HepG2 (cell line): ENCODE data around the gene SFT2D1. TPM values are rescaled to one million over a fixed set of nuclear protein-coding genes. Genes with fewer than 3 reads are reported as not detected.

Experiments
- DRAP1 ChIP-seq: IDR thresholded peaks from 2 replicates; pipeline ENCODE4 v1.6.1; 2016; ENCODE audit warnings: missing genetic modification reagents, missing compliant biosample characterization
- FOXO1 ChIP-seq: sonication (generic); formaldehyde crosslinking; IDR thresholded peaks from 2 replicates; pipeline ENCODE4 v1.4.0; 2020; ENCODE audit warnings: missing genetic modification reagents
- MIER3 ChIP-seq: IDR thresholded peaks from 2 replicates; pipeline ENCODE4 v1.6.1; 2016; ENCODE audit warnings: missing compliant biosample characterization, borderline replicate concordance
- MYPOP ChIP-seq: sonication (generic); formaldehyde crosslinking; IDR thresholded peaks from 2 replicates; pipeline ENCODE4 v1.8.1; 2023; ENCODE audit warnings: mild to moderate bottlenecking, moderate library complexity, missing genetic modification reagents
- POLR2G ChIP-seq: fragments of 200-400 bp; formaldehyde crosslinking; IDR thresholded peaks from 2 replicates; pipeline ENCODE4 v1.6.1; 2018; ENCODE audit warnings: mild to moderate bottlenecking, low read depth, low read length, moderate library complexity
- RXRA ChIP-seq: sonication (generic); formaldehyde crosslinking; IDR thresholded peaks from 2 replicates; pipeline ENCODE4 v1.5.1; 2020; ENCODE audit warnings: missing genetic modification reagents
- TFDP2 ChIP-seq: sonication (generic); formaldehyde crosslinking; IDR thresholded peaks from 2 replicates; pipeline ENCODE4 v1.4.0; 2020; ENCODE audit warnings: missing genetic modification reagents
- TMF1 ChIP-seq: sonication (generic); formaldehyde crosslinking; IDR thresholded peaks from 2 replicates; pipeline ENCODE4 v1.8.1; 2022; ENCODE audit warnings: low read depth, missing genetic modification reagents
- ZFP91 ChIP-seq: sonication (generic); formaldehyde crosslinking; IDR thresholded peaks from 2 replicates; pipeline ENCODE4 v1.9.0; 2022; ENCODE audit warnings: missing genetic modification reagents, mild to moderate bottlenecking, borderline replicate concordance
- ZMYM3 ChIP-seq: sonication (generic); formaldehyde crosslinking; IDR thresholded peaks from 2 replicates; pipeline ENCODE4 v1.5.1; 2020; ENCODE audit warnings: mild to moderate bottlenecking, missing genetic modification reagents
- ZNF264 ChIP-seq: sonication (generic); formaldehyde crosslinking; IDR thresholded peaks from 2 replicates; pipeline ENCODE4 v1.4.0; 2020; ENCODE audit warnings: missing genetic modification reagents
- ZNF275 ChIP-seq: sonication (generic); formaldehyde crosslinking; IDR thresholded peaks from 2 replicates; pipeline ENCODE4 v1.8.0; 2022; ENCODE audit warnings: missing genetic modification reagents, mild to moderate bottlenecking, inconsistent platforms, borderline replicate concordance
- ZNF407 ChIP-seq: sonication (generic); formaldehyde crosslinking; IDR thresholded peaks from one replicate; pipeline ENCODE4 v1.5.1; 2020; ENCODE audit warnings: mild to moderate bottlenecking, missing genetic modification reagents; ENCODE audit errors: not compliant biosample characterization
- ZSCAN21 ChIP-seq: sonication (generic); formaldehyde crosslinking; IDR thresholded peaks from 2 replicates; pipeline ENCODE4 v1.8.0; 2022; ENCODE audit warnings: mild to moderate bottlenecking, missing genetic modification reagents, moderate library complexity, borderline replicate concordance
- ZSCAN9 ChIP-seq: IDR thresholded peaks from 2 replicates; pipeline ENCODE4 v1.6.1; 2016; ENCODE audit warnings: borderline replicate concordance
- polyA plus RNA-seq, 8 experiments: library from polyadenylated mRNA; depleted of rRNA in 3 of 8; stranded (reverse) in 7 of 8; unstranded in 1 of 8; fragments of >200 nt; fragmentation: Illumina TruSeq in 4 of 8; extraction: Trizol in 4 of 8; gene quantifications; 2 replicates each; pipeline versions ENCODE4 v1.2.1 to v1.2.3, GENCODE V29; 2011 to 2016; ENCODE audit warnings: low read depth in 4 of 8, missing spikeins in 1 of 8, mixed read lengths in 1 of 8; ENCODE audit not compliant: insufficient read depth in 1 of 8
- total RNA-seq, 5 experiments: library from RNA; depleted of rRNA; stranded (reverse); fragments of >200 nt; fragmentation: Illumina TruSeq; extraction: Trizol; gene quantifications; 2 replicates each; pipeline ENCODE4 v1.2.3, GENCODE V29; 2016; ENCODE audit warnings: low read depth in 1 of 5

The SFT2D1 gene
- total and polyA plus RNA-seq, 2 of the 13 experiments (the other 11 are each of a cell fraction or from before 2014, with no cell fraction given): 115 to 147 TPM

GRCh38 chr6:166330612-166331011 is 11.7 kb downstream of the SFT2D1 start (continued):
- peak; percentile 81 for TF ChIP-seq ZNF407 (CRISPR knock-in tag)
- TF ChIP-seq ZNF275: no peak
- peak; percentile 65; the same call in 1 of the 2 replicates for TF ChIP-seq MYPOP (CRISPR knock-in tag)
- TF ChIP-seq MIER3 (CRISPR knock-in tag): peak; percentile 80; the same call in 1 of the 2 replicates
- 0 out of 2 replicates have a peak, but pooled peaks have one; percentile 35 for TF ChIP-seq POLR2G
- peak; percentile 62 for TF ChIP-seq DRAP1 (CRISPR knock-in tag)
- peak; percentile 48; the same call in 1 of the 2 replicates for TF ChIP-seq FOXO1
- peak; percentile 56; the same call in 1 of the 2 replicates for TF ChIP-seq ZSCAN9 (CRISPR knock-in tag)
- TF ChIP-seq ZMYM3: peak; percentile 88
- TF ChIP-seq RXRA (CRISPR knock-in tag): peak; percentile 88
- peak; percentile 43; the same call in 1 of the 2 replicates for TF ChIP-seq ZSCAN21 (CRISPR knock-in tag)
- no peak for TF ChIP-seq TMF1 (CRISPR knock-in tag)
- TF ChIP-seq ZNF264 (CRISPR knock-in tag): 0 out of 2 replicates have a peak, but pooled peaks have one; percentile 57
- TF ChIP-seq ZFP91 (CRISPR knock-in tag): peak; percentile 70; the same call in 1 of the 2 replicates
- TF ChIP-seq TFDP2 (CRISPR knock-in tag): no peak
